Vagina (tissue), 2 donors: ENCODE measurements around the gene AHNAK2. TPM values are rescaled to one million over a fixed set of nuclear protein-coding genes. Genes with fewer than 3 reads are reported as not detected.

Experiments
- DNase-seq, 2 donors: peaks; one replicate each; pipeline ENCODE4 v3.0.0-alpha.2; 2017; ENCODE audit errors: extremely low spot score in 2 of 2
- H3K27ac ChIP-seq: fragments of 200-600 bp; sonication (generic); one replicate; pipeline ENCODE4 v1.5.1; 2019
- H3K27me3 ChIP-seq: fragments of 200-600 bp; sonication (generic); one replicate; pipeline ENCODE4 v1.5.1; 2019
- H3K36me3 ChIP-seq, 2 donors: fragments of 200-600 bp; sonication (generic); one replicate each; pipeline ENCODE4 v1.5.1; 2017 to 2019
- H3K4me1 ChIP-seq: fragments of 200-600 bp; sonication (generic); one replicate; pipeline ENCODE4 v1.5.1; 2019
- H3K4me3 ChIP-seq, 2 donors: fragments of 200-600 bp; sonication (generic); 1 replicate in 1 of 2; 2 replicates in 1 of 2; pipeline ENCODE4 v1.5.1; 2016 to 2019
- H3K9me3 ChIP-seq: fragments of 200-600 bp; sonication (generic); one replicate; pipeline ENCODE4 v1.5.1; 2019
- CTCF ChIP-seq, 3 experiments: fragments of 450-650 bp in 2 of 3; fragments of 200-600 bp in 1 of 3; sonication (generic) in 1 of 3; IDR thresholded peaks; one replicate each; pipeline ENCODE4 v1.5.1; 2017 to 2019; ENCODE audit warnings: antibody characterized with exemption in 3 of 3, mild to moderate bottlenecking in 2 of 3, moderate library complexity in 2 of 3
- POLR2A ChIP-seq, 2 donors: fragments of 450-650 bp; IDR thresholded peaks; one replicate each; pipeline ENCODE4 v1.6.1; 2017; ENCODE audit warnings: antibody characterized with exemption in 2 of 2, mild to moderate bottlenecking in 2 of 2, moderate library complexity in 2 of 2
- POLR2AphosphoS5 ChIP-seq, 2 donors: sonication (generic); formaldehyde crosslinking; IDR thresholded peaks; one replicate each; pipeline ENCODE4 v1.9.0; 2017; ENCODE audit warnings: antibody characterized with exemption in 2 of 2, mild to moderate bottlenecking in 2 of 2, low read depth in 1 of 2; ENCODE audit not compliant: insufficient read depth in 1 of 2
- intact Hi-C: fragments of 100-400 bp; cut with DNase I; formaldehyde crosslinking; loops from one replicate; pipeline ENCODE4 v1.15.1; 2023
- total RNA-seq: library from RNA; depleted of rRNA; stranded (reverse); fragments of >200 nt; gene quantifications from one replicate; pipeline ENCODE4 v1.2.3, GENCODE V29; 2016

The AHNAK2 gene
- total RNA-seq, 1 donor from 2014 or later: 180 TPM

GRCh38 chr14:105023791-105024480 lies 45.8 kb upstream of the AHNAK2 start:
- no peaks in the 10 kb centered on the region for H3K36me3 ChIP-seq
- H3K4me1 ChIP-seq: peaks cover 35% of the 10 kb centered on the region
- TF ChIP-seq CTCF (IDR thresholded peaks at IDR 0.05) (no peak), POLR2A (IDR thresholded peaks at IDR 0.05) (no peak), POLR2AphosphoS5 (IDR thresholded peaks at IDR 0.05; ENCODE audit: insufficient read depth in 1 of 2, low read depth in 1 of 2) (no peak)
- H3K4me3 ChIP-seq: no peak overlapping the region
- H3K27me3 ChIP-seq: no peaks in the 10 kb centered on the region
- H3K27ac ChIP-seq: no peak overlapping the region
- no peaks in the 10 kb centered on the region for H3K9me3 ChIP-seq
- no peak for DNase-seq
- intact Hi-C loops: loop anchor here (5.0 kb wide), 1 partner anchor 52 kb away; no protein-coding TSS in a partner anchor

GRCh38 chr14:105023144-105023543 lies 45.0 kb upstream of the AHNAK2 start:
- H3K27ac ChIP-seq: no peak overlapping the region
- H3K27me3 ChIP-seq: no peaks in the 10 kb centered on the region
- intact Hi-C loops: loop anchor here (5.0 kb wide), 1 partner anchor 51 kb away; no protein-coding TSS in a partner anchor
- no peaks in the 10 kb centered on the region for H3K36me3 ChIP-seq
- no peak for TF ChIP-seq POLR2A (IDR thresholded peaks at IDR 0.05)
- TF ChIP-seq CTCF (IDR thresholded peaks at IDR 0.05): no peak
- no peak for TF ChIP-seq POLR2AphosphoS5 (IDR thresholded peaks at IDR 0.05; ENCODE audit: insufficient read depth in 1 of 2, low read depth in 1 of 2)
- H3K9me3 ChIP-seq: no peaks in the 10 kb centered on the region
- DNase-seq: no peak
- peaks cover 40% of the 10 kb centered on the region for H3K4me1 ChIP-seq
- no peak overlapping the region for H3K4me3 ChIP-seq

- Histone ChIP-seq H3K27ac (no peak overlapping the region), H3K4me3 (no peak overlapping the region)
- intact Hi-C loops: loop anchor here (5.0 kb wide), 1 partner anchor 50 kb away; no protein-coding TSS in a partner anchor
Measured at GRCh38 chr14:105022276-105022670, 44.1 kb upstream of the AHNAK2 start.

GRCh38 chr14:105021656-105022275 lies 43.6 kb upstream of the AHNAK2 start:
- DNase-seq: no peak
- no peaks in the 10 kb centered on the region for H3K9me3 ChIP-seq
- peak overlapping the region; percentile 53 to 62 for H3K4me3 ChIP-seq
- H3K4me1 ChIP-seq: peaks cover 43% of the 10 kb centered on the region
- TF ChIP-seq POLR2AphosphoS5 (IDR thresholded peaks at IDR 0.05; ENCODE audit: insufficient read depth in 1 of 2, low read depth in 1 of 2) (peak in 1 of 2 donors; percentile 58), POLR2A (IDR thresholded peaks at IDR 0.05) (no peak), CTCF (IDR thresholded peaks at IDR 0.05) (no peak)
- intact Hi-C loops: loop anchor here (5.0 kb wide), 1 partner anchor 49 kb away; no protein-coding TSS in a partner anchor
- H3K27ac ChIP-seq: peak overlapping the region; percentile 62
- no peaks in the 10 kb centered on the region for H3K27me3 ChIP-seq
- H3K36me3 ChIP-seq: no peaks in the 10 kb centered on the region

More at GRCh38 chr14:105022276-105022670, 44.1 kb upstream of the AHNAK2 start:
- H3K4me1 ChIP-seq: peaks cover 41% of the 10 kb centered on the region
- no peaks in the 10 kb centered on the region for H3K27me3 ChIP-seq
- TF ChIP-seq CTCF (IDR thresholded peaks at IDR 0.05): no peak
- TF ChIP-seq POLR2AphosphoS5 (IDR thresholded peaks at IDR 0.05; ENCODE audit: insufficient read depth in 1 of 2, low read depth in 1 of 2): no peak
- TF ChIP-seq POLR2A (IDR thresholded peaks at IDR 0.05): no peak
- no peak for DNase-seq
- H3K36me3 ChIP-seq: no peaks in the 10 kb centered on the region
- no peaks in the 10 kb centered on the region for H3K9me3 ChIP-seq
